VCaP (cell line): Measurements from ENCODE around the gene RXFP1.
"Not testable (repeated sequence)": the region's sequence is repeated elsewhere in the genome, so short reads cannot be mapped to it uniquely, and the experiment has no call there.

Source experiments
- H3K27ac ChIP-seq: fragments of 450-650 bp; 2 replicates; pipeline ENCODE4 v1.5.1; 2017
- CTCF ChIP-seq: fragments of 450-650 bp; conservative IDR thresholded peaks from 2 replicates; pipeline ENCODE4 v1.5.1; 2017; ENCODE audit warnings: mild to moderate bottlenecking, moderate library complexity

Gene RXFP1

DNA sequence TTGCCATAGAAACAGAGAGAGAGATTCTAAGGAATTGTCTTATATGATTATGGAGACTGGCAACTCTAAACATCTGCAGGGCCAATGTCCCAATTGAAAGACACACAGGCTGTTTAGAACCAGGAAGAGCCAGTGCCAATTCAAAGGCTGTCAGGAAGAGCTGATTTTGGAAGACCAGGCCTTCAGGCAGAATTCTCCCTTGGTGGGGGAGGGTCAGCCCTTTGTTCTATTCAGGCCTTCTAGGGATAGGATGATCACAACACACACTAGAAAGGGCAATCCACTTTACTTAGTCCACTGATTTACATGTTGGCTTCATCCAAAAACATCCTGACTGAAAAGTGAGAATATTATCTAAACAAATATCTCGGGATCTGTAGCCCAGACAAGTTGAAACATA is 134.8 kb downstream of the RXFP1 start:
- TF ChIP-seq CTCF, result no peak
- H3K27ac ChIP-seq, result no peak overlapping the region

GRCh38 chr4:158657291-158657690 is 135.6 kb downstream of the RXFP1 start:
- no peak overlapping the region for H3K27ac ChIP-seq
- TF ChIP-seq CTCF, result no peak

GRCh38 chr4:158663255-158663654 is 141.6 kb downstream of the RXFP1 start:
- H3K27ac ChIP-seq, result not testable (repeated sequence)

GRCh38 chr4:158663707-158664625 is 142.3 kb downstream of the RXFP1 start:
- H3K27ac ChIP-seq, result not testable (repeated sequence)

DNA sequence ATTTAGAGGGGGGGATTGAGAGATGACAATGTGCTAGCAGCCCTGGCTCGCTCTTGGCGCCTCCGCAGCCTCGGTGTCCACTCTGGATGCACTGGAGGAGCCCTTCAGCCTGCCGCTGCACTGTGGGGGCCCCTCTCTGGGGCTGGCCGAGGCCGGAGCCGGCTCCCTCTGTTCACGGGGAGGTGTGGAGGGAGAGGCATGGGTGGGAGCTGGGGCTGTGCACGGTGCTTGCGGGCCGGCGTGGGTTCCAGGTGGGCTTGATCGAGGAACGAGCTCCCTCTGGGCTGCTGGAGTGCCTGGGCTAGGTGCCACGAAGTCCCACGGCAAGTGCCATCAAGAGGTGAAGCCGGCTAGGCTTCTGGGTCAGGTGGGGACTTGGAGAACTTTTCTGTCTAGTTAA is 143.1 kb downstream of the RXFP1 start:
- TF ChIP-seq CTCF, result no peak

DNA sequence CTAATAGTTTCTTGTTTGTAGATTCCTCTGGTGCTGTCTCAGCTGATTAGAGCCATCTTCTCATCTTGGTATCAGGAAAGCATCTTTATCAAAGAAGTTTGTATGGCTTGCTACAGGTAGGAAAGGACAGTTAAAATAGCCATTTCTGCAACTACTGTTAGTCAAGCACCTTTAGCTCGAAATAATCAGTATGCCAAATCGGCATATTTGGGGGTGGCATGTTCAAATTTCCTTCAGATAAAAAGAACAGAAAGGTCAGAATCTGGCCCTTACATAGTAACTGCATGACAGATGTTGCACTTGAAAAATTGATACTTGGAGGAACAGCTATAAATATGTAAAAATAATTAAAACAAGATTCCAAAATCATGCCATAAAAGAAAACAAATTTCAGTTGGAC is 145.2 kb downstream of the RXFP1 start:
- no peak for TF ChIP-seq CTCF
- H3K27ac ChIP-seq, result no peak overlapping the region

More for the DNA sequence above, 143.1 kb downstream of the RXFP1 start:
- H3K27ac ChIP-seq, result no peak overlapping the region

GRCh38 chr4:158667651-158668198 is 146.0 kb downstream of the RXFP1 start:
- TF ChIP-seq CTCF, result peak; percentile 70
- peak overlapping the region; percentile 73 for H3K27ac ChIP-seq

- TF ChIP-seq CTCF, result no peak
- peak overlapping the region; percentile 73 for H3K27ac ChIP-seq
Measured at GRCh38 chr4:158669310-158669709, 147.6 kb downstream of the RXFP1 start.
